ENCODE measurements around the gene SETD3. TPM values are rescaled to one million over a fixed set of nuclear protein-coding genes. Genes with fewer than 3 reads are reported as not detected.

SETD3 gene
- total and polyA plus RNA-seq, 2 of the 8 experiments (the other 6 are each of a cell fraction or from before 2014, with no cell fraction given): 24.0 to 64.0 TPM

GRCh38 chr14:99452968-99453367 is 27.7 kb downstream of the SETD3 start (continued):
- TF ChIP-seq CTCF (IDR thresholded peaks at IDR 0.05; ENCODE audit: control extremely low read depth in 1 of 3, insufficient read depth in 1 of 3, low read depth in 1 of 3, low read length in 3 of 3) (no peak), NRF1 (IDR thresholded peaks at IDR 0.05; ENCODE audit: low read depth, low read length) (no peak), RBBP5 (IDR thresholded peaks at IDR 0.05; ENCODE audit: borderline replicate concordance, low read depth, low read length) (no peak), POU5F1 (IDR thresholded peaks at IDR 0.05; ENCODE audit: low read depth, low read length) (no peak), EGR1 (IDR thresholded peaks at IDR 0.05; ENCODE audit: borderline replicate concordance, low read depth, low read length) (no peak), ATF3 (IDR thresholded peaks at IDR 0.05; ENCODE audit: insufficient read depth, low read depth, low read length) (no peak), TCF12 (IDR thresholded peaks at IDR 0.05; ENCODE audit: low read depth, low read length) (no peak)

Data from H1 (cell line).